NCI-H1694 (cell line): Measurements from ENCODE around the gene SULT2B1.

ENCODE experiments used
- DNase-seq: peaks from one replicate; lab custom pipeline; 2025; lab: John Stamatoyannopoulos, UW

SULT2B1 gene

DNA sequence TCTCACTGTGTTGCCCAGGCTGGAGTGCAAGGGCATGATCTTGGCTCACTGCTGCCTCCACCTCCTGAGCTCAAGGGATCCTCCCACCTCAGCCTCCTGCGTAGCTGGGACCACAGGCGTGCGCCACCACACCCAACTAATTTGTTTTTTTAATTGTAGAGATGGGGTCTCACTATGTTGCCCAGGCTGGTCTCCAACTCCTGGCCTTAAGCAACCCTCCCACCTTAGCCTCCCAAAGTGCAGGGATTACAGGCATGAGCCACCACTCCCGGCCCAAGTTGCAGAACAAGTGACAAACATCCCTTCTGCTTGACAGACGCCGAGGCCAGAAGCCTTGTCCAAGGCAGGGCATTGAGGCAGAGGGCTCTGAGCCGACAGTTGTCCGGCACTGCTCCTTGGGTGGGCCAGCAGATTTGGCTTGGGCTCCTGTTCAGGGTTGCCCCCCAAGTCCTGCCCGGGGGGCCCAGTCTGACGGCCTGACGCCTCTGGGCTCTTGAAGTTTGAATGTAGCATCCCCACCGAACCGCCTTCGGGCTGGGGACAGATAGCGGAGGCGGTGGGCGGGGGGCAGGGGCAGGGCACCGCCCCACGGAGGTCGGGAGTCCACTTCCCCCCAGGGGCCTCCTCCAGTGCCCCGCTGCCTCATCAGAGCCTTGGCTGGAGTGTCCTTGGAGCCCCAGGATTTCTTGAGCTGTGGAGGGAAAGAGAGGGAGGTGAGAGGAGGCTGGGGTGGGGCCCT, 48.9 kb downstream of the SULT2B1 start:
- DNase-seq = no peak

DNA sequence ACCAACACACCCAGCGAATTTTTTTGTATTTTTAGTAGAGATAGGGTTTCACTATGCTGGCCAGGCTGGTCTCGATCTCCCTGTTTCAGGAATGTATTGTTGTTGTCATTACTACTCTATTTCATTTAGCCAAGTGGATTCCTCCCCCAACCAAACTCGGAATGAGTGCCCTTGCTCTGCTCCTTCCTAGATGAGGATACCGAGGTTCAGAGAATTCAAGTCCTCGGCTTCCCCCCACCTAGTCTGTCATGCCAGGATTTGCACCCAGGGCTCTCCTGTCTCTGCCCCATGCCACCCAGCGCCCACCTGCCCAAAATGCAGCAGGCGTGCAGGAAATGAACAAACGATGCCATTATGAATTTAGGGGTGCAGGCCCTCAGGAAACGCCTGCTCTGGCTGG, 51.0 kb downstream of the SULT2B1 start:
- no peak for DNase-seq

DNA sequence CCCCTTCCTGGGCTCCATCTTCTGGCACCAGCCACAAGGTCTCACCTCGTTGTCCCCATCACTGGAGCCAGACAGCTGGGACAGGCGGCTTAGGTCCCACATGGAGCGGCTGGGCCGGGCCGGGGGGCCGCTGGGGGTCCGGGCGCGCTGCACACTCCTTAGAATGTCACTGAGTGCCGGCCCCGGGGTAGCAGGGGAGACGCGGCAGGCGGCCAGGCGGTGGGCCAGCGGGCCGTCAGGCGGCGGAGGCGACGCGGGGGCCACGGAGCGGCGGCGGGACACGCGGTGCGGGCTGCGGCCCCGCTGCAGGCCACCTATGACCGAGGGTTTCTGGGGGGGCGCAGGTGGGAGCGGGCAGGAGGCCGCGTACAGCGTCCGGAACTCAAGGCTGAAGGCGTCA, 51.5 kb downstream of the SULT2B1 start:
- no peak for DNase-seq

- DNase-seq = no peak
Measured at GRCh38 chr19:48603850-48604249, 51.9 kb downstream of the SULT2B1 start.

DNA sequence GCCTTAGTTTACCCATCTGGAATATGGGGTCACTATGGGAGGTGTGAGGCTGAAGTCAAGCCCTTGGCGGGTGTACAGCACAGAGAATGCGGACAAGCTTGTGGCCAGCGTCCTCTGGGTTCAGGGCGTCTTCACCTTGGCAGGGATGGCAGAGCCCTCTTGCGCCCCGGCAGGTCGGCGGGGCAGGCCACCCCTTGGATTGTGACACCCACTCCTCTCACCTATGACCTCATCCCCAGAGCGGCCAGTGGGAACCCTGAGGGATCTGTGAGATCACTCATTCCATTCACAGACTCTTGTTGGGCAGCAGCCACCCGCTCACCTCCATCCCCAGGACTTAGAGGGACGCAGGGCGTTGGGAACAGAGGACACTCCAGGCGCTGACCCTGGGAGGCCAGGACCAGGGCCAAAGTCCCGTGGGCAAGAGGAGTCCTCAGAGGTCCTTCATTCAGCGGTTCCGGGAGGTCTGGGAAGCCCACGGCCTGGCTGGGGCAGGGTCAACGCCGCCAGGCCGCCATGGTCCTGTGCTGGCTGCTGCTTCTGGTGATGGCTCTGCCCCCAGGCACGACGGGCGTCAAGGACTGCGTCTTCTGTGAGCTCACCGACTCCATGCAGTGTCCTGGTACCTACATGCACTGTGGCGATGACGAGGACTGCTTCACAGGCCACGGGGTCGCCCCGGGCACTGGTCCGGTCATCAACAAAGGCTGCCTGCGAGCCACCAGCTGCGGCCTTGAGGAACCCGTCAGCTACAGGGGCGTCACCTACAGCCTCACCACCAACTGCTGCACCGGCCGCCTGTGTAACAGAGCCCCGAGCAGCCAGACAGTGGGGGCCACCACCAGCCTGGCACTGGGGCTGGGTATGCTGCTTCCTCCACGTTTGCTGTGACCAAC, 54.7 kb downstream of the SULT2B1 start, which contains the start of gene SPACA4:
Gene SPACA4, plus strand, starts transcription at position 280 of the 896 bp plus-strand sequence. Its CDS starts 237 bp downstream, at position 517.
- DNase-seq = no peak

- no peak for DNase-seq
Measured at GRCh38 chr19:48607359-48607755, 55.4 kb downstream of the SULT2B1 start.

GRCh38 chr19:48608798-48609263, 56.9 kb downstream of the SULT2B1 start:
- DNase-seq = peak; percentile 62

- no peak for DNase-seq
Measured at GRCh38 chr19:48609571-48610108, 57.7 kb downstream of the SULT2B1 start.

DNA sequence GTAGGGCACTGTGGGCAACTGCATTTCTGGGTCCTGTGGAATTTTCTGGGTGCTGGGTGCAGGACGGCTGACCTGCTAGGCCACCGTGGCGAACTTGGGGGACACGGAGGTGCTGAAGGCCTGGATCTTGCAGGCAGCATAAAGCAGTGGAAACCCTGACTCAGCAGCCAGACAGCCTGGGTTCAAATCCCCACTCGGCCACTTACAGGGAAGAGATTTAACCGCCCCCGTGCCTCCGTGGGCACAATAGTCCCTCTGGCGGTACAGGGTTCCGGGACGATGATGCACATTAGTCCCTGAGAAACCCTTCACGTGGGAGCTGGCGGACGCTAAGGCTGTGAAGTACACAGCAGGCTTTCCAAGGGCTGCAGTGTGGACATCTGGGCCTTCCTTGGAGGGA, 59.9 kb downstream of the SULT2B1 start:
- DNase-seq = no peak

DNA sequence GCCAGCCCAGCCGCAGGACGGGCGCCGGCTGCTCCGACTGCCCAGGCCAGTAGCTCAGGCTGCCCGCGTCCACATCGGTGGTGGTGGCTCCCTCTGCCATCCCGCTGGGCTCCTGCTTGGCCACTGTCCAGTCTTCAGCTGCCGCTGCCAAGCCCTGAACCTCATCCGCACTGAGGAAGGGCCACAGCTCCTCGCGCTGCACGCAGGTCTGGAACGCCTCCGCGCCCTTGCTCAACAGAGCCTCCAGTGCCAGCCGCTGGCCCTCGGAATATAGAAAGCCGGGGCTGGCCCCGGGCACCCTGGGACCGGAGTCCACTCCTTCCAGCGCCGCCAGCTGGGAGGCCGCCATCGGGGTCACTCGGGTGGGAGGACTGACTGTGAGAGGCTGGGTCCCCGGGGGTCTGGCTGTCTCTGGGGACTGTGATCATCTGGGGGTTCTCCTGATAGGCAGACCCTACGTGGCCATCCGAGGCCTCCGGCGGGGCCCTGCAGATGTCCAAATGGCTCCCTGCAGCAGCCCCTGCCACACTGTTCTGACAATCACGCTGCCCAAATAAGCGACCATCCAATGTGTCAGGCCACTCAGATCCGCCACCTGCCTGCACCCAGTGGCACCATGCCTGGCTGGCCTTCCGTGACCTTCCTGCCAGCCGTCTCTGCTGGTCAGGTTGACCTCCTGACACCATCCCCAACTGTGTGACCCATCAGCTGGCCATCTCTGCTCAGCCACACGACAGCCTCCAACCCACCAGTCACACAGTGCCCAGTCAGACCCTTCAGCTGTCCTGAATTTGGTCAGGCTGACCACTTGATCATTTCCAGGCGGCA, 61.3 kb downstream of the SULT2B1 start:
- DNase-seq = no peak

GRCh38 chr19:48613852-48614435, 62.0 kb downstream of the SULT2B1 start:
- DNase-seq = no peak

DNA sequence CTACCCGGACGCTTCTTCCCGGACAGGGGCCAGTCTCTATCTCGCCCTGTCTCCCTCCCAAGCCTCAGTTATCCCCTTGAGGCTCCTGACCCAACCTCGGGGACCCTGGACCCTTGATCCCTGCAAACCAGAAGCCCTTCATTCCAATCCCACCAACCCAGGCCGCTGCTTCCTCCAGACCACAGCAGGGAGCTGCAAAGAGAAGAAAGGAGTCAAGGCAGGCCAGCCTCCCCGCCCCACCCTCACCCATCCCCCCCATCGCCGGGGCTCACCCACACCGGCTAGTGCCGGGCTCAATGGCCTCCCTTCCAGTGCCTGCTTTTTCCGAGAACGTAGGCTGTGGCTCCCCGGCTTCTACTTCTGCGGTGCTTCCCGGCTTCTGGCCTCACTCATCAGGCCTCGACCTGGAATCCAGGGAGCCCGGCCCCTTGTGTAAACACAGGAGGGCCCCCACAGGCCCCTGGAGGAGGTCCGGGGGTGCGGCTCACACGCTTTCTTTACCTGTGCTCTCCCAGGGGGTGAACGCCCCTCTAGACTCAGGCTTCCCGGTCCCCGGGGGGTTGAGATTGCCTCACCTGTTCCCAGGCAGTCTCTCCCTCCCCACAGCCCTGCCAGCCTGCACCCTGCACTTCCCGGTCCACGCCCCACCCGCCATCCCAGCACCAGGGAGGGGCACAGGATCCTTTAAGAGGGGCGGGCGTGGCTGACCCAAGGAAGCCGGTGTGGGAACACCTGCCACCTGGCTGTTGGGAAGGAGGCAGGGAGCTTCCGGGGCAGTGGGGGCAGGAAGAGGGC, 62.7 kb downstream of the SULT2B1 start, which contains the start of gene FAM83E:
Gene FAM83E, minus strand, starts transcription at position 641 of the 795 bp plus-strand sequence. CDS start 1,704 bp downstream, outside the sequence.
- DNase-seq = no peak

- DNase-seq = no peak
Measured at GRCh38 chr19:48615231-48616040, 63.5 kb downstream of the SULT2B1 start.

DNA sequence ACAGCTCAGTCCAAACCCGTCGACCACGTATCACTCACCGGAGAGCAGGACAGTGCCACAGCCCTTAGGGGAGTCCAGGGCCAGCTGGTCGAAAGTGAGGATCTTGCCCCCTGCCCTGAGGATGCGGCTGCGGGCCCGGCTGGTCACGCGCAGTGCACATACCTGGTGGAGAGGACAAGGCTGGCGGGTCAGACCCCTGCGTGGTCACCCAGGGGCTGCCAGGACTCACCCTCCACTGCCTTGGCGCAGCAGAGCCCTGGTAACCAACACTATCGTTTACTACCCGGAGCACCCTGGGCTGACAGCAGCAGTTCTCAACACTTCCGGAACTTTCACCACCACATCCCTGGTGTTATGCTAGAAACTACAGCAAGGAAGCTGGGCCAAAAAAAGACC, 64.1 kb downstream of the SULT2B1 start:
- no peak for DNase-seq

DNA sequence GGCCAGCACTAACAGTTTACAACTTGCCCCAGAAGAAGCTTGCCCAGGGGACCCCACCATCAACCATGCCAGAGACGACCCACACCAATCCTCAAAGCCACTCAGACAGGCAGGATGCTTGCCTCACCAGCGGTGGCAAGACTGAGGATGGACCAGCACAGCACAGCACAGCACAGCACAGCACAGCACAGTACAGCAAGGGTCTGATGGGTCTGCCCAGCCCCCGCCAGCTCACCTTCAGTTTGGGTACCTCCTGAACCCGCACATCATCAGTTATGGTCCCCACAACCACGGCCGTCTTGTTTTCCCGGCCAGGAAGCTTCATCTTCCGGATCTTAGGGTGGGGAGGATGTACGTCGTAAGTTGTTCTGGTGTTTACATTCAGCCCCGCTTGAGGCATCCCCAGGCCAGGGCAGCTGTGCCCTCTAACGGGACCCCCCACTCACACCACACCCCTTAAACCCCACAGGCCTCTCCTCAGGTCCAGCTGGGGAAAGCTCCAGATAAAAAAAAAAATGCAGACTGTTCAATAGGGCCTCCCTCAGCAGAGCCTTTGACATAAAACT, 64.6 kb downstream of the SULT2B1 start:
- DNase-seq = no peak

DNA sequence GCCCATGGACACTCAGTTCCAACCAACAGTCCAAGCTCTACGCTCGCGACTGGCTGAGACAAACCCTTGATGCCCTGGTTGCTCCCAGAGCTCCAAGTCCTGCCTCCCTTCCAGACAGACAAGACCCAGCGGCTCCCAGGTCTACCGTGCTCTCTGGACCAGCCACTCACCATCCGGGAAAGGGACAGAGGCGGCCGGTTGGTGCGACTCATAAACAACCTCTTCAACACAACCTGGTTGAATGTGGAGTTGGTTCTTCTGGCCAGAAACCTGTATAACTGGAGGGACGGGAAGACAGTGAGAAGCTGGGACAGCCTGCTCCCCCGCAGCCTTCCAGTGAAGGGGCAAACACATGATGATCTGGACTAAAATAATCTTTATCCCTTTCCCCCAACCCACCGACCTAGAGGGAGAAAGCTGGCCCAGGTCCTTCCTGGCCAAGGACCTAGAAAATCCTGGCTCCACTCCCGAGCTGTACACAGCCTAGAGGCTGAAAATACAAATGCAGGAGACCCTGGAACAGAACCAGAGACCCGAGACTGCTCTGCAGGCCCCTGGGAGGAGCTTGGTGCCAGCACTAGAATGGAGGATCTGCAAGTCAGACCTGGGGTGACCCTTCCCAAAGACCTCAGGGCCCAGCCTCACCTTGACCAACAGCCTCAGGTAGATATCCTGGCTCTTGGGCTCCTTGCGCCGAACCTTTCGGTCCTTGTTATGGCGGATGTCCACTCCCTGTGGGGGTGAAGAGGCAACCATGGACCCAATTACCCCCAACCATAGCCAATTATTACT, 65.4 kb downstream of the SULT2B1 start:
- DNase-seq = no peak

GRCh38 chr19:48618278-48618915, 66.4 kb downstream of the SULT2B1 start:
- no peak for DNase-seq
